Thyroid gland (tissue), 4 donors: ENCODE data around the gene FHIT. TPM values are rescaled to one million over a fixed set of nuclear protein-coding genes. Genes with fewer than 3 reads are reported as not detected.

Experiments
- DNase-seq, 2 donors: peaks; one replicate each; pipeline ENCODE4 v3.0.0-alpha.2; 2019
- H3K27ac ChIP-seq, 3 donors: fragments of 200-600 bp; sonication (generic); 1 replicate in 2 of 3; 2 replicates in 1 of 3; pipeline ENCODE4 v1.5.1; 2016 to 2019; ENCODE audit warnings: mild to moderate bottlenecking in 1 of 3, moderate library complexity in 1 of 3
- H3K27me3 ChIP-seq: fragments of 200-600 bp; sonication (generic); one replicate; pipeline ENCODE4 v1.5.1; 2019
- H3K36me3 ChIP-seq, 2 donors: fragments of 200-600 bp; sonication (generic); one replicate each; pipeline ENCODE4 v1.5.1; 2016 to 2019
- H3K4me1 ChIP-seq, 2 donors: fragments of 200-600 bp; sonication (generic); one replicate each; pipeline ENCODE4 v1.5.1; 2017 to 2019
- H3K4me3 ChIP-seq, 3 donors: fragments of 200-600 bp; sonication (generic); replicated peaks in 1 of 3; 1 replicate in 2 of 3; 2 replicates in 1 of 3; pipeline ENCODE4 v1.5.1; 2016; ENCODE audit warnings: mild to moderate bottlenecking in 1 of 3
- H3K9me3 ChIP-seq: fragments of 200-600 bp; sonication (generic); one replicate; pipeline ENCODE4 v1.5.1; 2017
- POLR2A ChIP-seq, 2 donors: fragments of 450-650 bp; IDR thresholded peaks; one replicate each; pipeline ENCODE4 v1.6.1; 2017; ENCODE audit warnings: antibody characterized with exemption in 2 of 2, mild to moderate bottlenecking in 2 of 2, moderate library complexity in 1 of 2
- whole genome bisulfite sequencing, 2 donors: methylation state at CpG; one replicate each; pipeline ENCODE4 v1.1.5; 2017; 5-methylcytosine and 5-hydroxymethylcytosine counted together
- intact Hi-C: fragments of 100-400 bp; cut with DNase I; formaldehyde crosslinking; loops from one replicate; pipeline ENCODE4 v1.15.1; 2023
- total RNA-seq, 4 donors: library from RNA; depleted of rRNA; stranded (reverse); fragments of >200 nt; gene quantifications; one replicate each; pipeline ENCODE4 v1.2.3, GENCODE V29; 2016
- TF ChIP-seq, protein P1 (sequence below), 6 experiments: fragments of 200-600 bp in 3 of 6; fragments of 450-650 bp in 3 of 6; sonication (generic) in 3 of 6; IDR thresholded peaks; one replicate each; pipeline ENCODE4 v1.5.1; 2016 to 2019; ENCODE audit warnings: antibody characterized with exemption in 6 of 6, mild to moderate bottlenecking in 2 of 6, inconsistent platforms in 1 of 6, moderate library complexity in 1 of 6

The FHIT gene
- total RNA-seq, 4 donors from 2014 or later, result 12.2 to 18.9 (median 16.2) TPM

DNA sequence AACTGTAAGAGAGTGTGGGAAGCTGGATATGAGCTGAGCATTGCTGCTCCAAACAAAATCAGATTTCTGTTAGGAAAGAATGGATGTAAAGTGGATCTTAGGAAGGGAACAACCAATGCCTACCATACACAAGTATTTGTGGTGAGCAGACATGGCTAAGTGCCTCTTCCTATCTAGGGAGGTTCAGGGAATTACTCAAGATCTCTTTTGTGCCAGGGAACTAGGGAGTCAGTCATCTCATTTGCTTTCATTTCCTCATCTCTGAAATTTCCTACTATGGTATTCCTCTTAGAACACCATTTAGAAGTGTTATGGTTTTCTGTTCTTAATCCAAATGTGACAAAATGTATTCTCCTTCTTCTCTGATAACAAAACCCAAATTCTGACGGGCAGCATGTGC lies 396.5 kb downstream of the FHIT start:
- Histone ChIP-seq H3K4me1 (no peaks in the 10 kb centered on the region), H3K36me3 (no peaks in the 10 kb centered on the region), H3K4me3 (no peak overlapping the region), H3K27me3 (no peaks in the 10 kb centered on the region), H3K27ac (no peak overlapping the region), H3K9me3 (no peaks in the 10 kb centered on the region)
- TF ChIP-seq POLR2A (IDR thresholded peaks at IDR 0.05), result no peak
- TF ChIP-seq, protein P1, sequence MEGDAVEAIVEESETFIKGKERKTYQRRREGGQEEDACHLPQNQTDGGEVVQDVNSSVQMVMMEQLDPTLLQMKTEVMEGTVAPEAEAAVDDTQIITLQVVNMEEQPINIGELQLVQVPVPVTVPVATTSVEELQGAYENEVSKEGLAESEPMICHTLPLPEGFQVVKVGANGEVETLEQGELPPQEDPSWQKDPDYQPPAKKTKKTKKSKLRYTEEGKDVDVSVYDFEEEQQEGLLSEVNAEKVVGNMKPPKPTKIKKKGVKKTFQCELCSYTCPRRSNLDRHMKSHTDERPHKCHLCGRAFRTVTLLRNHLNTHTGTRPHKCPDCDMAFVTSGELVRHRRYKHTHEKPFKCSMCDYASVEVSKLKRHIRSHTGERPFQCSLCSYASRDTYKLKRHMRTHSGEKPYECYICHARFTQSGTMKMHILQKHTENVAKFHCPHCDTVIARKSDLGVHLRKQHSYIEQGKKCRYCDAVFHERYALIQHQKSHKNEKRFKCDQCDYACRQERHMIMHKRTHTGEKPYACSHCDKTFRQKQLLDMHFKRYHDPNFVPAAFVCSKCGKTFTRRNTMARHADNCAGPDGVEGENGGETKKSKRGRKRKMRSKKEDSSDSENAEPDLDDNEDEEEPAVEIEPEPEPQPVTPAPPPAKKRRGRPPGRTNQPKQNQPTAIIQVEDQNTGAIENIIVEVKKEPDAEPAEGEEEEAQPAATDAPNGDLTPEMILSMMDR (IDR thresholded peaks at IDR 0.05), result no peak
- 86 to 92% methylated on average over 1 of the region's 1 CpG for WGBS, 2 donors
- no peak for DNase-seq
- intact Hi-C loops, result no loop called here

DNA sequence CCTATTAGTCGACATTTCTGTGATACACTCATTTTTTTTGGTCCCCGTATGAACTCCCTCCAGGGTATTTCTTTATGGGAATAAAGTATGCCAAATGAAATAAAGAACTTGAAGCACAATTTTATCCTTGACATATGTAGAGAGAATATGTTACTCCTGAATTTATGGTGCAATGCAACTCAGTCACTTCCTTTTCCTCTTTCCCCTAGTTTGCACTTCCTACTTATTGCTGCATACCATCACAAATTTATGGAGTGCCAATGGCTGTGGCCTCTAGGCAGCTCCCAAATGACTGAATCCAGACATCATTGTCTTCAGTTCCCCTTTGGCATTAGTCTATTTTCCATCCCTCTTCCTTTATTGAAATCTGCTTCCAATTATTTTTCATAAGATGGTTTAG lies 403.5 kb downstream of the FHIT start:
- Histone ChIP-seq H3K9me3 (no peaks in the 10 kb centered on the region), H3K27ac (no peak overlapping the region), H3K4me3 (no peak overlapping the region), H3K4me1 (no peaks in the 10 kb centered on the region), H3K36me3 (no peaks in the 10 kb centered on the region), H3K27me3 (no peaks in the 10 kb centered on the region)
- 79 to 85% methylated on average over 2 of the region's 2 CpGs for WGBS, 2 donors
- DNase-seq, result no peak
- TF ChIP-seq POLR2A (IDR thresholded peaks at IDR 0.05), result no peak
- TF ChIP-seq, protein P1 (IDR thresholded peaks at IDR 0.05), result no peak
- intact Hi-C loops, result no loop called here

DNA sequence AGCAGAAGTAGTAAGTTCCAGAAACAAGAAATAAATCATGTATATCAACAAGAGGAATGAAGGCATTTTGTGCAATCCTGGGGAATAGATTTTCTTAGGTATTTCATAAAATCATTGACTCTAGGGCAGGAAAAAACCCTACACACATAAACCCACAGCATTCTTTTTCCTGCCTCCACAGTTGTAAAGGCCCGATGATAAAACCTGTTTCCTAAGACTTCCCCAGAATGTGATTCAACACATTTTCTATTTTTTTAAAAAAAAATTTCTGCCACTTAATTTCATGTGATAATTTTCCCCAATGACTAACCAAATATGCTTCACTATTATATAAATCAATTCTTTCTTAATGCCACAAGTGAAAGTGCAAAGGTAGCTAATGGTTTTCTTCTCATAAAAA lies 407.0 kb downstream of the FHIT start:
- H3K9me3 ChIP-seq, result no peaks in the 10 kb centered on the region
- WGBS, 2 donors, result 91 to 100% methylated on average over 1 of the region's 1 CpG
- no peak for DNase-seq
- TF ChIP-seq, protein P1 (IDR thresholded peaks at IDR 0.05), result no peak
- no peak for TF ChIP-seq POLR2A (IDR thresholded peaks at IDR 0.05)
- intact Hi-C loops, result no loop called here
- no peak overlapping the region for H3K4me3 ChIP-seq
- H3K27me3 ChIP-seq, result no peaks in the 10 kb centered on the region
- H3K4me1 ChIP-seq, result no peaks in the 10 kb centered on the region
- H3K36me3 ChIP-seq, result no peaks in the 10 kb centered on the region
- H3K27ac ChIP-seq, result no peak overlapping the region

DNA sequence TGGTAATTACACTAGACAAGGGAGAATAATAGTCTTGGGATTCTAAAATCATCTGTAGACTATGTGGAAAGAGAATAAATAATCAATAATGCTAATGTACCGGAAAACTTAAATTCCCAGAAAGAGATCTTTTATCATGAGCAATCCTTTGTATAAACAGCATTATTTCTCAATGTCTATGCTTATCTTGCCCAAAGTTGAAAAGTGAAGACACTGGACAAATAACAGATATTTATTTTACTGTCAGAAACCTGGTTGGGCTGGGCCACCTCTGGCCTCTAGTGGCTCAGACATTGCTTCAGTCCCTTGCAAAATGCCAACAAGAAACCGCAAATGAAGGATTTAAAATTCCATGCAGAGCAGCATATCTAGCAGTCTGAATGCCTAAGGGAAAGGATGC lies 409.9 kb downstream of the FHIT start:
- no peaks in the 10 kb centered on the region for H3K36me3 ChIP-seq
- no peaks in the 10 kb centered on the region for H3K27me3 ChIP-seq
- DNase-seq, result no peak
- WGBS, 2 donors, result 77 to 81% methylated on average over 2 of the region's 2 CpGs
- no peaks in the 10 kb centered on the region for H3K9me3 ChIP-seq
- no peaks in the 10 kb centered on the region for H3K4me1 ChIP-seq
- TF ChIP-seq, protein P1 (IDR thresholded peaks at IDR 0.05), result no peak
- no peak overlapping the region for H3K4me3 ChIP-seq
- no peak overlapping the region for H3K27ac ChIP-seq
- intact Hi-C loops, result no loop called here

DNA sequence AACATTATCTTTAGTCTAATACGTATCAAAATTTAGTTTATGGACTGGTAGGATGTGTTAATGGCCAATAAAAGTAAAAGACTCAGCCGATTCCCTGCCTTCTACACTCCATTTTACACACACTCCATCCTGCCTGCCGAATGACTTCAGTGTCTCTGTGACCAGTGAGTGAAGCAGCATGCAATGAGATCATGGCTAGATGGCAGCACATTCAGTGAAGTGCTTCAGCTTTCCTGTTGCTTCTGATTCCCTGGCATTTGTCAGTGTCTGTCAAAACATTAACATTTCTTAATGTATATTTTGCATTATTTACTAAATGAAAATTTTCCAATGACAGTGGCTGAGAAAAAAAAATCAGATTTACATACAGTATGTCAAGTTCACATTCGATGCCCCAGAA lies 412.0 kb downstream of the FHIT start:
- peak in 1 of 2 donors; percentile 1 for DNase-seq
- H3K27me3 ChIP-seq, result no peaks in the 10 kb centered on the region
- no peaks in the 10 kb centered on the region for H3K36me3 ChIP-seq
- intact Hi-C loops, result no loop called here
- TF ChIP-seq, protein P1 (IDR thresholded peaks at IDR 0.05), result peak in 1 of 6 experiments; percentile 8
- no peak for TF ChIP-seq POLR2A (IDR thresholded peaks at IDR 0.05)
- H3K4me3 ChIP-seq, result no peak overlapping the region
- H3K9me3 ChIP-seq, result no peaks in the 10 kb centered on the region
- 57 to 70% methylated on average over 4 of the region's 4 CpGs for WGBS, 2 donors
- no peak overlapping the region for H3K27ac ChIP-seq
- no peaks in the 10 kb centered on the region for H3K4me1 ChIP-seq
